ENCODE measurements around the gene C6orf47.

- TF ChIP-seq, protein P1, sequence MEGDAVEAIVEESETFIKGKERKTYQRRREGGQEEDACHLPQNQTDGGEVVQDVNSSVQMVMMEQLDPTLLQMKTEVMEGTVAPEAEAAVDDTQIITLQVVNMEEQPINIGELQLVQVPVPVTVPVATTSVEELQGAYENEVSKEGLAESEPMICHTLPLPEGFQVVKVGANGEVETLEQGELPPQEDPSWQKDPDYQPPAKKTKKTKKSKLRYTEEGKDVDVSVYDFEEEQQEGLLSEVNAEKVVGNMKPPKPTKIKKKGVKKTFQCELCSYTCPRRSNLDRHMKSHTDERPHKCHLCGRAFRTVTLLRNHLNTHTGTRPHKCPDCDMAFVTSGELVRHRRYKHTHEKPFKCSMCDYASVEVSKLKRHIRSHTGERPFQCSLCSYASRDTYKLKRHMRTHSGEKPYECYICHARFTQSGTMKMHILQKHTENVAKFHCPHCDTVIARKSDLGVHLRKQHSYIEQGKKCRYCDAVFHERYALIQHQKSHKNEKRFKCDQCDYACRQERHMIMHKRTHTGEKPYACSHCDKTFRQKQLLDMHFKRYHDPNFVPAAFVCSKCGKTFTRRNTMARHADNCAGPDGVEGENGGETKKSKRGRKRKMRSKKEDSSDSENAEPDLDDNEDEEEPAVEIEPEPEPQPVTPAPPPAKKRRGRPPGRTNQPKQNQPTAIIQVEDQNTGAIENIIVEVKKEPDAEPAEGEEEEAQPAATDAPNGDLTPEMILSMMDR (IDR thresholded peaks at IDR 0.05): no peak
- TF ChIP-seq, protein P2, sequence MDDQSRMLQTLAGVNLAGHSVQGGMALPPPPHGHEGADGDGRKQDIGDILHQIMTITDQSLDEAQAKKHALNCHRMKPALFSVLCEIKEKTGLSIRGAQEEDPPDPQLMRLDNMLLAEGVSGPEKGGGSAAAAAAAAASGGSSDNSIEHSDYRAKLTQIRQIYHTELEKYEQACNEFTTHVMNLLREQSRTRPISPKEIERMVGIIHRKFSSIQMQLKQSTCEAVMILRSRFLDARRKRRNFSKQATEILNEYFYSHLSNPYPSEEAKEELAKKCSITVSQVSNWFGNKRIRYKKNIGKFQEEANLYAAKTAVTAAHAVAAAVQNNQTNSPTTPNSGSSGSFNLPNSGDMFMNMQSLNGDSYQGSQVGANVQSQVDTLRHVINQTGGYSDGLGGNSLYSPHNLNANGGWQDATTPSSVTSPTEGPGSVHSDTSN (IDR thresholded peaks at IDR 0.05): no peak
These were observed 7.5 kb downstream of the C6orf47 start for GRCh38 chr6:31652925-31653724.

All from A549 (cell line).